Testis (tissue), 2 donors: ENCODE results near the gene GUCA2B.

Source experiments
- CTCF ChIP-seq, 3 experiments: fragments of 450-650 bp in 2 of 3; fragments of 200-600 bp in 1 of 3; sonication (generic) in 1 of 3; IDR thresholded peaks; one replicate each; pipeline ENCODE4 v1.5.1; 2016 to 2019; ENCODE audit warnings: antibody characterized with exemption in 3 of 3, mild to moderate bottlenecking in 2 of 3, moderate library complexity in 1 of 3
- POLR2A ChIP-seq: fragments of 450-650 bp; IDR thresholded peaks from one replicate; pipeline ENCODE4 v1.6.1; 2017; ENCODE audit warnings: antibody characterized with exemption, mild to moderate bottlenecking, moderate library complexity

- TF ChIP-seq POLR2A: no peak
- TF ChIP-seq CTCF (IDR thresholded peaks at IDR 0.05): no peak
Observed at GRCh38 chr1:42137766-42138165, 15.4 kb upstream of the GUCA2B start.
